ENCODE measurements around the gene ROBO1. TPM values are rescaled to one million over a fixed set of nuclear protein-coding genes. Genes with fewer than 3 reads are reported as not detected.
A peak's percentile ranks its signal among the peaks of the same experiment; 100 is the strongest.
"Not testable (repeated sequence)": the region's sequence is repeated elsewhere in the genome, so short reads cannot be mapped to it uniquely, and the experiment has no call there.

ROBO1 gene
- total RNA-seq, 1 donor from 2014 or later = 39.3 TPM

DNA sequence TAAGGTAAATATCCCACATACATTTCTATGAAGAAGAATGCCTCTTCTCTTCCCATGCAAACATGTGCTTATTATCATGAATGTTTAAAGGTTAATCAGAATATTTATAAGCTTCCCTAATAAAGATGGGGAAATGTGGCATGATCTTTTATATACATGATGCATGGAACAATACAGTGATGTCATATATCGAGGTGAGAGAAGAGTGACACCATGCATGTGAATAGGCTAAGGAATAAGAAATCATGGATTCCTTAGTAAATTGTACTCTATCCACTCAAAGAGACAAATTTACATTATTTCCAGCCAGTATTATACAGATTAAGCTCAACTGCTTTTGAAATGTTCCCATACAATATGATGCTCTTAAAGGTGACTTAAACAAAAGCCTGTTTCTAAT is 1035.3 kb downstream of the ROBO1 start:
- no peak for DNase-seq (ENCODE audit: extremely low read depth, low read depth, low spot score)

GRCh38 chr3:78729946-78730345 is 1037.9 kb downstream of the ROBO1 start:
- DNase-seq (ENCODE audit: extremely low read depth, low read depth, low spot score) = no peak

DNA sequence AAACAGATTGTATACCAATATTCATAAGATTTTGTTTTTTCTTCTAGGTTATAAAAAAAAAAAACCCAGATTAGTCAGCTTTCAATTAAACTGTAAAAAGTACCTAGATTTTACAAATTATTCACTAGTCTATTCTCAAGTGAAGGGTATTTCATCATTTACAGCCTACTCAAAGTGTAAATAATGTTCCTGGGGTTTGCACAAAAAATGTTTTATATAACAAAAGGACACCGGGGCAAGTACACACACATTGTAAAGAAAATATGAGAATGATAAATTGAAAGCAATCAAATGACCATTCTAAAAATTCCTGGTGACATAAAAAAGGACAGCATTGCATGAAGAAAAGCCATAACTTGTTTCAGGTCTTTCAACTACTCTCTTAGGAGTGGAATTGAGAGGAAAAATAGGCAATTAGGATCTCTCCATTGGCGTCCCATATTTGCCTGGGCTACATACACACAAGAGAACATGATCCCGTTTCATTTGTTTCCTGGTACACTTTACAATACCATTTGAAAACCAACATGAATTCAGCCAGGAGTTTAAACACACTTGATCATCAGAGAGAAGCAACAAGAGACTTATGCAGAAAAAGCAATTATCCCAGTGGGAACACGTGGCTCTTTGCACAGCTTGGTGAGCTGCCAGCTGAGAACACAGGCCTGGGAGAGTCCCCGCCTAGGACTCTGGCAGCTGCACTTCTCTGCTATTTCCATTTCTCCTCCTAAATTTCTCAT is 1039.2 kb downstream of the ROBO1 start:
- DNase-seq (ENCODE audit: extremely low read depth, low read depth, low spot score) = no peak

DNA sequence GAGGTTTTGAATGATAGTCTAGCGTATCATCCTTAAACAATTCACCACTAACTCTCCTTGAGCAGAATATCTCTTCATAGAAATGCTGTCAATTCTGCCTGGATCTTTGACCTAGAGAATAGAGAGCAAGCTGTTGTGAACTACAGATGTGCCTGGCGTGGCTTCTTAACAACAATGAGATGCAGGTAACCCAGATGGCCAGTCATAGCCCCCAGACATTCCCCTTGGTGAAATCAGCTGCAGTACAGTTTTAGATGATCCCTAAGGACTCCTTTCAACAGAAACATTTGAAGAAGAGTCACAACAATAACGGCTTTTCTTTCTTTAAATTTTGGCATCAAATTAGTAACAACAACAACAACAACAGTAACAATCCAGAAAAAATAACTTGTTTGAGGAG is 1041.3 kb downstream of the ROBO1 start:
- DNase-seq (ENCODE audit: extremely low read depth, low read depth, low spot score) = no peak

DNA sequence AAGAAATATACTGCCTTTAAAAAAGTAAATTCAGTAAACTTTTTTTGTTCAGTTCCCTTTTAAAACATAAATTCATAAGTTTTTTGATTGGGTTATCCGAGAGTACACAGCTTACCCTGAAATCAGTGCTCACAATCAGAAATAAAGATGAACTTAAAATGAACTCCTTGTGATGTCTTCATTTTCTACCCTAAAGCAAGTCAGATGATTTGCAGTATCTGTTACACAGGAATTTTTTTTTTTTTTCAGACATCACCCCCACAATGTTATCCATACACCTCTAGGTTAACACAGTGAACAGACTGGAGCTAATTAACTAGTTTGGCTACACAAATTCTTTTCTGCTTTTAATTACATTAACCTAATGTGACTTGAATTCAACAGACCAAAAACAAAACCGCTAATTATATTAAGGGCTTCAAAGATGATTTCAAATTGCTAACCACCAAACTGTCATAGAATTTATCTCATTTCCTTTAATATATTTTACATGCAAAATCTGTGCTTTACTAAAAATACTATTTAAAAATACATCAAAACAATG is 1042.0 kb downstream of the ROBO1 start:
- DNase-seq (ENCODE audit: extremely low read depth, low read depth, low spot score) = no peak

DNA sequence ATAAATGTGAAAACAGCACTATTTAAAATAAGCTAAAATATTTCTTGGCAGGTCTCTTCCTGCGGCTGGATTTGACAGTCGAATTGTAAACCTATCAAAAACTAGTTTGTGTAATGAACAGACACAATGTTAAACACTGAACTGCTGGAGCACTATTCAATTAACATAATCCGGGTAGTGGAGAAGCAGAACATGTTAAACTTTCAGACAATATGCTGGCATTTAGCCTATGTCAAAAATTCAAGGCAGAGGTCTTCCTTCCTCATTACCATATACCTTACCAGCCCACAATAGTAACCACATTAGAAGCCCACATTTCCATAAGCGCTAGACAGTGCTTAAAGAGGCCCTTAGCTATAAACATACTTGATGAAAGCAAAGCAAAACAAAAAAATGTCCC is 1042.9 kb downstream of the ROBO1 start:
- no peak for DNase-seq (ENCODE audit: extremely low read depth, low read depth, low spot score)

DNA sequence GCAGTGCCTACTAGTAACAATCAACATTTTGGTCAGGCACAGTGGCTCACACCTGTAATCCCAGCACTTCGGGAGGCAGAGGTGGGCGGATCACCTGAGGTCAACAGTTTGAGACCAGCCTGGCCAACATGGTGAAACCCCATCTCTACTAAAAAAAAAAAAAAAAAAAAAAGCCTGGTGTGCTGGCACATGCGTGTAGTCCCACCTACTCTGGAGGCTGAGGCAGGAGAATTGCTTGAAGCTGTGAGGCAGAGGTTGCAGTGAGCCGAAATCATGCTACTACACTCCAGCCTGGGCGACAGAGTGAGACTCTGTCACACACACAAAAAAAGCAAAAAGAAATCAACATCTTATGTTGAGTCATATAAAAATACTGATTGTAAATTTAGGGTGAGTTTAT is 1043.4 kb downstream of the ROBO1 start:
- DNase-seq (ENCODE audit: extremely low read depth, low read depth, low spot score) = not testable (repeated sequence)

- DNase-seq (ENCODE audit: extremely low read depth, low read depth, low spot score) = no peak
Observed at GRCh38 chr3:78721771-78722543, 1045.8 kb downstream of the ROBO1 start.

- no peak for DNase-seq (ENCODE audit: extremely low read depth, low read depth, low spot score)
Observed at GRCh38 chr3:78718707-78719106, 1049.1 kb downstream of the ROBO1 start.

DNA sequence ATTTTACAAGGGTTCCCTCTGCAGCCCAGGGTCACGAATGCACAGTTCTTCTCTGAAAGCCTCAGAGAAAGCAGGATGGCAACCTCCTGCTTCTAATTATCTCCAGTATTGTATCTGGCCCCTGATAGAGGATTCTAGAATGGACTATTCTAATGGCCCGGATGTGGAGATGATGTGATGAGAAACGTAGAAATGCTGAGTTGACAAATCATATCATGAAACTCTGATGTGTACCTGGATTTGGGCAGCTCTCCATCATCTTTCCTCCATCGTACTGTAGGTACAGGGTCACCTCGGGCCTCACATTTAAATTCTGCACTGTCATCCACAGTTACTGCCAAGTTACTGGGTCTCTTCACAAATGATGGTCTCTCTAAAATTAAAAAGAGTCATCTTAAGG is 1050.8 kb downstream of the ROBO1 start:
- no peak for DNase-seq (ENCODE audit: extremely low read depth, low read depth, low spot score)

GRCh38 chr3:78712941-78713340 is 1054.9 kb downstream of the ROBO1 start:
- no peak for DNase-seq (ENCODE audit: extremely low read depth, low read depth, low spot score)

- no peak for DNase-seq (ENCODE audit: extremely low read depth, low read depth, low spot score)
Observed at GRCh38 chr3:78712270-78712669, 1055.5 kb downstream of the ROBO1 start.

DNA sequence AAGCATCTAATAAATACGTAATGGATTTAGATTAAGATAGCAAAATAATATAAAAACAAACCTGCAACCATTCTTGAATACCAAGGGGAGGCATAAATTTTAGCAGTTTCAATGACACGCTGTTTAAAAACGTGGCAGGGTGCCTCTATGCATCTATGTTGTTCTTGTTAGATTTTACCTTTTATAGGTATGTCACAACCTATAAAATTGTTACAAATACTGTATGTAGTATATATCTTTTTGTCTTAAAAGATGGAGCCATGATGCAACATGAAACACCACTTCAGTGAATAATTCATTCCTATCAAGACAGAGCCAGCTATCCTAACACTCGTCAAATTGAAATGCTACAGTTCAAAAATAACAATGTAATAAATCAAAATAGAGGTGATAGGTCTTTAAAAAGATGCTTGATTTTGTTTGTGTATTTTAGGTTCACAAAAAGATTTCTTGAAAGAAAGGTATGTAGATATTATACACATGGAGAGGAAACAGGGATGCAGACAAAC is 1059.2 kb downstream of the ROBO1 start:
- DNase-seq (ENCODE audit: extremely low read depth, low read depth, low spot score) = no peak

- no peak for DNase-seq (ENCODE audit: extremely low read depth, low read depth, low spot score)
Observed at GRCh38 chr3:78707609-78708008, 1060.2 kb downstream of the ROBO1 start.

DNA sequence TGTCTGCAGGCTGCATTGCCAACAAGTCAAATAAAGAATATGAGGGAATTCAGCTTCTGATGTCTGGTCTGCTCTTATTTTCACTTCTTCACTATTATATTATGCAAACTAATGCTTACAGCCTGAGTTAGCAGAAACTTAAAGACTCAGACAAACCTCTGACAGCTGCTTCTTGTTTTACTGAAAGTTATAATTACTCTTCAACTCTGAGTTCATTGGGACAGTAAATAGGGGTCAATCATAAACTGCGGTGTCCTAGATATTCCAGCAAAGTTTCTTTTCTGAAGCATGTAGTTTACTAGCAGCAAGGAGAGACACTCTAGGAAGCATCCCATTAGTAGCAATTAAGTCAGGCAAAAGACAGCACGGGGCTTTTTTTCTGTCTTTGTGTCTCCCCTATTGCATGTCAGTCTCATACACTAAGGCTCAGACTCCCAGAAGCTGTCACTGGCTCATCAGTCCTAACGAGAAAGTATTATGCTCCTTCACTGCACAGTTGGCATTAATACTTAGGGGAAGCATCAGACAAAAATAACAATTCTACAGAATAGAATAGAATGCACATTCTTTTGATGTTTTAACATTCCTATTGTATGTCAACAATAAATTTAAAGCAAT is 1060.8 kb downstream of the ROBO1 start:
- DNase-seq (ENCODE audit: extremely low read depth, low read depth, low spot score) = no peak

DNA sequence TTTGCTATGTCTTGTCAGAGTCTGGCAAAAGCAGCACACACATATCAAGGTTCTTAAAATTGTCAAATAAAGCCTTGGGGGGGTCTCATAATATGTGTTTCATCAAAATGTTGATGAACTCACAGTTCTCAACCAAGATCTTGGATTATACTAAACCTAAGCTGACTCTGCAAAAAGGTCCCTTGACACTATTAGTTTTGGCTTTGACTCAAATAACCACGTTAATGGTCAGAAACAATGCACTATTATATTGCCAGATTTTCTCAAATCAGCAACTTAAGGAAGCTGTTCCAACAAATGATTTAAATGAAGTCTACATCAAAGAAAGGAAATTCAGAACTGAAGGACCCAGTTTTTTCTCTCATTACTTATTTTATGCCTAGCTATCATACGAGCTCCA is 1063.9 kb downstream of the ROBO1 start:
- DNase-seq (ENCODE audit: extremely low read depth, low read depth, low spot score) = peak; percentile 18

GRCh38 chr3:78701537-78701936 is 1066.3 kb downstream of the ROBO1 start:
- no peak for DNase-seq (ENCODE audit: extremely low read depth, low read depth, low spot score)

DNA sequence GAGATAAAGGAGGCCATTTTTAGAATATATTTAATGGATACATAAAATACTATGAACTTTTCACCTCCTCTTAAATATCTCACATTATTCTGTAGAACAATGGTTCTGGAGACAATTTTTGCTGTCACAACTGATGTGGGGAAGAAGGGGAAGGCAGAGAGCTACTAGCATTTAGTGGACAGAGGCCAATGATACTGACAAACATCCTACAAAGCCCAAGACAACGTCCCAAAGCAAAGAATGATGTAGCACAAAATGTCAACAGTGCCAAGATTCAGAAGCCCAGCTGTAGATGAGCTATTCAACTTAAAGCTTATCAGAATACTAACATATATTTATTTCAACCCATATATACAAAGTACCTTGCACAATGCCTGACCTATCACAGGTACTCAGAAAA is 1069.4 kb downstream of the ROBO1 start:
- no peak for DNase-seq (ENCODE audit: extremely low read depth, low read depth, low spot score)

DNA sequence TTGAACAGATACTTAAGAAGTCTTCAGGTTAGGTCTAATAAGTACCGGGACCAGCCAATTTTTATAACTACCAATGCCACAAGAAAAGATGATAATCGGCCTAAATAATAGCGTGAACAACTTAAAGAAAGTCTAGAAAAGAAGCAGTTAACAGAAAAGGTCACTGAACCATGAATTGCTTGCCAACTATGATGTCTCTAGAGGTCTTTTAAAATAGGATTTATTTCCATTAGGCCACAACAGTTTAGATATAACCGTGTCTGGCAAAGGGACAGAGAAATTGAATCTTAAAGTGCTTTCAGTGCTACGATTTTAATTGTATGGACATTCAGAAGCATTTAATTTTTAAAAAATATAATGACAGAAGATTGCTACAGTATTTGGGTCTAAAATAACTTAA is 1070.4 kb downstream of the ROBO1 start:
- DNase-seq (ENCODE audit: extremely low read depth, low read depth, low spot score) = no peak

GRCh38 chr3:78690766-78691165 is 1077.0 kb downstream of the ROBO1 start:
- DNase-seq (ENCODE audit: extremely low read depth, low read depth, low spot score) = no peak

GRCh38 chr3:78689378-78689777 is 1078.4 kb downstream of the ROBO1 start:
- no peak for DNase-seq (ENCODE audit: extremely low read depth, low read depth, low spot score)

Data from glomerular endothelial cell (primary cell).